ENCODE data around the gene NECTIN2. TPM values are rescaled to one million over a fixed set of nuclear protein-coding genes. Genes with fewer than 3 reads are reported as not detected.
"Not testable (repeated sequence)": the region's sequence is repeated elsewhere in the genome, so short reads cannot be mapped to it uniquely, and the experiment has no call there.

NECTIN2 gene
- total RNA-seq, 6 experiments from 2014 or later = 63.5 to 127 (median 87.4) TPM

DNA sequence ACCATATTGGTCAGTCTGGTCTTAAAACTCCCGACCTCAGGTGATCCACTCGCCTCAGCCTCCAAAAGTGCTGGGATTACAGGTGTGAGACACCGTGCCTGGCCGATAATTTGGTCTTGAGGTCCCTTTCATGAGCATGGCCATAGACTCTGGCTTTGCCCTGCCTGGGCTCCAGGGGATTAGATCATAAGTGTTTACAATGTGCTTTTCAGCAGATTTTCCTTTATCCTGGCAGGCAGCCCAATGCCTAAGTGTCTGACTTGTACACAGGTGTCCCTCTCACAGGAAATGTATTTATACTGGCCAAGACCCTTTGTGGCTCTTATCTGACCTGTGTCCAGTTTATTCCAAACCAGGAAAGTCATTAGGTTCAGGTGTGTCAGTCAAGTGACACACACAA, 21.3 kb upstream of the NECTIN2 start:
- Histone ChIP-seq H3K4me3 (no peak overlapping the region), H3K9me3 (no peaks in the 10 kb centered on the region), H3K27me3 (no peaks in the 10 kb centered on the region), H3K4me1 (no peaks in the 10 kb centered on the region), H3K36me3 (no peaks in the 10 kb centered on the region), H3K27ac (no peak overlapping the region)
- intact Hi-C loops (cut with DNase I) = no loop called here
- TF ChIP-seq POLR2A (IDR thresholded peaks at IDR 0.05) = no peak
- TF ChIP-seq, protein P1, sequence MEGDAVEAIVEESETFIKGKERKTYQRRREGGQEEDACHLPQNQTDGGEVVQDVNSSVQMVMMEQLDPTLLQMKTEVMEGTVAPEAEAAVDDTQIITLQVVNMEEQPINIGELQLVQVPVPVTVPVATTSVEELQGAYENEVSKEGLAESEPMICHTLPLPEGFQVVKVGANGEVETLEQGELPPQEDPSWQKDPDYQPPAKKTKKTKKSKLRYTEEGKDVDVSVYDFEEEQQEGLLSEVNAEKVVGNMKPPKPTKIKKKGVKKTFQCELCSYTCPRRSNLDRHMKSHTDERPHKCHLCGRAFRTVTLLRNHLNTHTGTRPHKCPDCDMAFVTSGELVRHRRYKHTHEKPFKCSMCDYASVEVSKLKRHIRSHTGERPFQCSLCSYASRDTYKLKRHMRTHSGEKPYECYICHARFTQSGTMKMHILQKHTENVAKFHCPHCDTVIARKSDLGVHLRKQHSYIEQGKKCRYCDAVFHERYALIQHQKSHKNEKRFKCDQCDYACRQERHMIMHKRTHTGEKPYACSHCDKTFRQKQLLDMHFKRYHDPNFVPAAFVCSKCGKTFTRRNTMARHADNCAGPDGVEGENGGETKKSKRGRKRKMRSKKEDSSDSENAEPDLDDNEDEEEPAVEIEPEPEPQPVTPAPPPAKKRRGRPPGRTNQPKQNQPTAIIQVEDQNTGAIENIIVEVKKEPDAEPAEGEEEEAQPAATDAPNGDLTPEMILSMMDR (IDR thresholded peaks at IDR 0.05) = no peak
- 66% methylated on average over 2 of the region's 4 CpGs for WGBS (ENCODE audit: insufficient coverage, low coverage, low lambda C conversion rate, missing lambda C conversion rate)
- ATAC-seq = peak in 1 of 4 donors; percentile 19
- no peak for DNase-seq

DNA sequence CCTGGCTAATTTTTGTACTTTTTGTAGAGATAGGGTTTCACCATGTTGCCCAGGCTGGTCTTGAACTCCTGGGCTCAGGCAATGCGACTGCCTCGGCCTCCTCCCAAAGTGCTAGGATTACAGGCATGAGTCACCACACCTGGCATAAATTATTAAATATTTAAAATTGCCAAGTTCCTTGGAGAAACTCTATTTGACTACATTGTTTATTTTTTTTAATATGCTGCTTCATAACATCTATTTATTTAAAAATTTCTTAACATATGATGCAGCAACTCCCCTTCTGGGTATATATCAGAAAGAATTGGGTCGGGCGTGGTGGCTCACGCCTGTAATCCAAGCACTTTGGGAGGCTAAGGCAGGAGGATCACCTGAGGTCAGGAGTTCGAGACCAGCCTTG, 13.2 kb upstream of the NECTIN2 start:
- DNase-seq; H3K36me3 ChIP-seq; H3K4me1 ChIP-seq; H3K27ac ChIP-seq; ATAC-seq; intact Hi-C loops (cut with DNase I); H3K27me3 ChIP-seq; H3K9me3 ChIP-seq; H3K4me3 ChIP-seq: not testable (repeated sequence)
- 78% methylated on average over 5 of the region's 6 CpGs for WGBS (ENCODE audit: insufficient coverage, low coverage, low lambda C conversion rate, missing lambda C conversion rate)

DNA sequence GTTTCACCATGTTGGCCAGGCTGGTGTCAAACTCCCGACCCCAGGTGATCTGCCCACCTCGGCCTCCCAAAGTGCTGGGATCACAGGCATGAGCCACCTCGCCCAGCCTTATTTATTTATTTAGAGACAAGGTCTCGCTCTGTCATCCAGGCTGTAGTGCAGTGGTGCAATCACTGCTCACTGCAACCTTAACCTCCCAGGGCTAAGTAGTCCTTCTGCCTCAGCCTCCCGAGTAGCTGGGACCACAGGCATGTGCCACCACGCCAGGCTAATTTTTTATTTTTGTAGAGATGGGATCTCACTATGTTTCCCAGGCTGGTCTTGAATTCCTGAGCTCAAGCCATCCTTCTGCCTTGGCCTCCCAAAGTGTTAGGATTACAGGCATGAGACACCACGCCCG, 11.7 kb upstream of the NECTIN2 start:
- 68% methylated on average over 3 of the region's 8 CpGs for WGBS (ENCODE audit: insufficient coverage, low coverage, low lambda C conversion rate, missing lambda C conversion rate)
- H3K27me3 ChIP-seq; intact Hi-C loops (cut with DNase I); ATAC-seq; H3K4me1 ChIP-seq; DNase-seq; H3K36me3 ChIP-seq; H3K9me3 ChIP-seq; H3K27ac ChIP-seq; H3K4me3 ChIP-seq: not testable (repeated sequence)

DNA sequence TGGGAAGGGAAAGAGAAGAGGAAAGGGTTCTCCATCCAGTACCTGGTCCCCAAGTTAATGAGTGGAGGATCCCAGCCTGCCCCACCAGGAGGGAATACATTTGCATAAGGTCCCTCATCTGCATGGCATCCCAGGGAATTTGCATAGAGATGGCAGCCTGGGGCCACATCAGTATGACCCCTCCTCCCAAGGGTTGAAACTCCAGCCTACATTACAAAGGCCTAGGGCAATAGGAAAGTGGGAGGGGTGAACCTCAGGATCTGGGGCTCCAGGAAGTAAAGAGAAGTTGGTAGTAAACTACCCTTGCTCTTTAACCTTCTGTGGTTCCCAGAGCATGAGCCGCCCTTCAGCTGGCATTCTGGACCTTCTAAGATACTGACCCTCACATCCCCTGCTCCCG, 6.8 kb upstream of the NECTIN2 start:
- Histone ChIP-seq H3K4me1 (no peaks in the 10 kb centered on the region), H3K9me3 (no peaks in the 10 kb centered on the region), H3K27ac (no peak overlapping the region), H3K4me3 (no peak overlapping the region), H3K36me3 (no peaks in the 10 kb centered on the region), H3K27me3 (no peaks in the 10 kb centered on the region)
- ATAC-seq (no peak), DNase-seq (no peak)
- intact Hi-C loops (cut with DNase I) = no loop called here
- TF ChIP-seq POLR2A (IDR thresholded peaks at IDR 0.05) = no peak
- TF ChIP-seq, protein P1 (IDR thresholded peaks at IDR 0.05) = no peak
- WGBS (ENCODE audit: insufficient coverage, low coverage, low lambda C conversion rate, missing lambda C conversion rate) = 89% methylated on average over 1 of the region's 2 CpGs

DNA sequence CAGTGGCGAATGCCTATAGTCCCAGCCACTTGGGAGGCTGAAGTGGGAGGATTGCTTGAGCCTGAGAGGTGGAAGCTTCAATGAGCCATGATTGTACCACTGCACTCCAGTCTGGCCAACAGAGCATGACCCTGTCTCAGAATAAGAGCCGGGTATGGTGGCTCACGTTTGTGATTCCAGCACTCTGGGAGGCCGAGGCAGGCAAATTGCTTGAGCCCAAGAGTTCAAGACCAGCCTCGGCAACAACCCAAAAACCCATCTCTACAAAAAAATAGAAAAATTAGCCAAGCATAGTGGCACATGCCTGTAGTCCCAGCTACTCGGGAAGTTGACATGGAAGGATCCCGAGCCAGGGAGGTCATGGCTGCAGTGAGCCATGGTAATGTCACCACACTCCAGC, 5.3 kb upstream of the NECTIN2 start:
- 67% methylated on average over 4 of the region's 7 CpGs for WGBS (ENCODE audit: insufficient coverage, low coverage, low lambda C conversion rate, missing lambda C conversion rate)
- intact Hi-C loops (cut with DNase I) = loop anchor here (10.0 kb wide), 2 partner anchors 46 to 56 kb away; no protein-coding TSS in a partner anchor
- peaks cover 0 to 7% (median 2%) of the 10 kb centered on the region in 4 donors for H3K4me1 ChIP-seq
- H3K27me3 ChIP-seq = no peaks in the 10 kb centered on the region
- ATAC-seq (no peak), DNase-seq (no peak)
- TF ChIP-seq POLR2A (IDR thresholded peaks at IDR 0.05) = no peak
- TF ChIP-seq, protein P1 (IDR thresholded peaks at IDR 0.05) = no peak
- H3K27ac ChIP-seq = no peak overlapping the region
- H3K36me3 ChIP-seq = no peaks in the 10 kb centered on the region
- no peaks in the 10 kb centered on the region for H3K9me3 ChIP-seq
- no peak overlapping the region for H3K4me3 ChIP-seq

DNA sequence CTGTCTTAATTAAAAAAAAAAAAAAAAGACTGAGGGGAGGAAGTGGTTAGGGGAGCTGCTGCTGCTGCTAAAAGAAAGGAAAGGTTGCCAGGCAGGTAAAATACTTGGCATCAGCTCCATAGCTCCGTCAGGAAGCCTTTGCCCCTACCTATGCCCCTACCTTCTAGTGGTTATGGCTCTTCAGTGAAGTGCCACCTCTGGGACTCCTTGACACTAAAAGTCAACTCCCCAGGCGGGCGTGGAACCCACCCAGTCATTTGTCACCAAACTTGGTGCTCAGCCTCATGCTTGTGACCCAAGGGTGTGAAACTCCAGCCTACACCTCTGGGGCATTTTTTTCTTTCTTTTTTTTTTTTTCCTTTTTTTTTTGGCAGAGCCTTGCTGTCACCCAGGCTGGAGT, 4.9 kb upstream of the NECTIN2 start:
- TF ChIP-seq, protein P1 (IDR thresholded peaks at IDR 0.05) = no peak
- TF ChIP-seq POLR2A (IDR thresholded peaks at IDR 0.05) = no peak
- WGBS (ENCODE audit: insufficient coverage, low coverage, low lambda C conversion rate, missing lambda C conversion rate) = 57% methylated on average over 3 of the region's 3 CpGs
- Histone ChIP-seq H3K4me3 (no peak overlapping the region), H3K4me1 (peaks cover 0 to 7% (median 2%) of the 10 kb centered on the region in 4 donors), H3K9me3 (no peaks in the 10 kb centered on the region), H3K27me3 (no peaks in the 10 kb centered on the region), H3K27ac (no peak overlapping the region), H3K36me3 (no peaks in the 10 kb centered on the region)
- intact Hi-C loops (cut with DNase I) = loop anchor here (10.0 kb wide), 2 partner anchors 46 to 56 kb away; no protein-coding TSS in a partner anchor
- ATAC-seq (no peak), DNase-seq (no peak)

Data from right lobe of liver (tissue), 6 donors.